HG03060 (cell line): ENCODE data around the gene HOXB5.

ENCODE experiments used
- ATAC-seq: cut with Tn5 transposase; IDR thresholded peaks from one replicate; pipeline ENCODE4 v1.9.1; 2021; ENCODE audit warnings: low read depth, moderate number of reproducible peaks; ENCODE audit not compliant: unreplicated experiment

Gene HOXB5

DNA sequence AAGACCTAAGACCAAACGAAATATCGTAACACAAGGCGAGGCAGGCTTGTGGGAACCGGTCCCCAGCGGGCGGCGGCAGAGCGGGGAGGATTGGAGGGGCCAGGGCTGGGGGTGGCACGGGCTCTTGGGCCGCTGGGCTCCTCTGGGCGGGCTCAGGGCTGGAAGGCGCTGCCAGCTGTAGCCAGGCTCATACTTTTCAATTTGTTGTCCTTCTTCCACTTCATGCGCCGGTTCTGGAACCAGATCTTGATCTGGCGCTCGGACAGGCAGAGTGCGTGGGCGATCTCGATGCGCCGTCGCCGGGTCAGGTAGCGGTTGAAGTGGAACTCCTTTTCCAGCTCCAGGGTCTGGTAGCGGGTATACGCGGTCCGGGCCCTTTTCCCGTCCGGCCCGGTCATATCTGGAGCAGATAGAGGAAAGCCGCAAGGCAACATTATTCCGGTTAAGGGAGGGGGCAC, 1.5 kb downstream of the HOXB5 start:
- no peak for ATAC-seq

DNA sequence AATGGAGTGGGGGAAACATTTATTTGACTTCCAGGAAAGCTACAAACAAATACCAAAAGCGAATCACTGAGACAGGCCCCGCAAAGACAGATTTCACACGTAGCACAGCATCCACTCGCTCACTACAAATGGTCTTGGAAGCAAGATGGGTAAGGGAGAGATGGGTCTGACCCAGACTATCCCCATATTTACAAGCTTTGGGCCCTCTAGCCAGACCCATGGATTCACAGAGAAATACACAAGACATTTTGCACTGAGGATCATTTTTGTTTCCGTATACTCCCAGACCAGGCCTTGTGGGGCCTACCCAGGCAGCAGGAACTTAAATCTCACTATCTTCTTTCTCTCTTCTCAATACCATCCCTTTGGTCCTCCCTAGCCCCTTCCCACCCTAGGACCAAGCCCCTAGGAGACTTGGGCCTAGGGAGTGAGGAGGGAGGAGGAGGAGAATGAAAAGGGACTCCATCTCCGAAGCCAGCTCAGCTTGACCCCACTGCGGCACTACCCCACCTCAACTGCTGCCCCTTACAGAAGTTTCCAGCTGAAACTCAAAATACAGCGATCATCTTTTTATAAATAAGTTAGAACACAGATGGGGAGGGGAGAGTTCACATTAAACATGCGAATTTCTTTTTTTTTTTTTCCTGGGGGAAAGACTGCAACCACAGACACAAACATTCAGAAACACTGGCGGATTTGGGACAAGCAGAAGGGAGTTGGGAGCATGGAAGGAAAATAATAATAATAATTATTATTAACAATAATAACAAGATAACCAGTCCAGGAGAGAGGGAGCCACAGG, 2.1 kb downstream of the HOXB5 start:
- no peak for ATAC-seq

DNA sequence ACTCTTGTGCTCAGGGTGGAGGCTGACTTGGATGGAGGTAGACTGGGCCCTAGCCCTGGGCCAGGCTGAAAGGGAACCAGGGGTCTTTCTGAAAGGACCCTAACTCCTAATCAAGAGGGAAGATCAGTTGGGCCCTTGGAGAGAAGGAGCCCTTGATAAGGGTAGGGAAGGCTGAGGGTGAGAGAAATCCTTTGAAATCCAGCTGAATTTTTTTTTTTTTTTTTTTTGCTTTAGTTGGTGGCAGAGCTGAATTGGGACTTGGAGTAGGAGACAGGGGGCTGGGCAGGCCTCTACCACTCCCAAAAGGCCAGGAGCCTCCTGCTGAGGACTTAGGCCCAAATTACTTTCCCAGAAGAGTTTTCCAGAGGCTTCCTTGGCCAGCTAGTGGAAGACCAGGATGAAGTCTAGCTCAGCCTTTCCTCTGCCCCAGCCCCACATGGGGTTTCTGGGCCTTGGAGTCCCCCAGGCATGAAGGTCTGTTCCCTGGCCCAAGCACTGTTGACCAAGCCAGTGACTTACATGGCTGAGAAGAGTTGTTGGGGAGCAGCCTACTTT, 2.9 kb downstream of the HOXB5 start:
- ATAC-seq: no peak

DNA sequence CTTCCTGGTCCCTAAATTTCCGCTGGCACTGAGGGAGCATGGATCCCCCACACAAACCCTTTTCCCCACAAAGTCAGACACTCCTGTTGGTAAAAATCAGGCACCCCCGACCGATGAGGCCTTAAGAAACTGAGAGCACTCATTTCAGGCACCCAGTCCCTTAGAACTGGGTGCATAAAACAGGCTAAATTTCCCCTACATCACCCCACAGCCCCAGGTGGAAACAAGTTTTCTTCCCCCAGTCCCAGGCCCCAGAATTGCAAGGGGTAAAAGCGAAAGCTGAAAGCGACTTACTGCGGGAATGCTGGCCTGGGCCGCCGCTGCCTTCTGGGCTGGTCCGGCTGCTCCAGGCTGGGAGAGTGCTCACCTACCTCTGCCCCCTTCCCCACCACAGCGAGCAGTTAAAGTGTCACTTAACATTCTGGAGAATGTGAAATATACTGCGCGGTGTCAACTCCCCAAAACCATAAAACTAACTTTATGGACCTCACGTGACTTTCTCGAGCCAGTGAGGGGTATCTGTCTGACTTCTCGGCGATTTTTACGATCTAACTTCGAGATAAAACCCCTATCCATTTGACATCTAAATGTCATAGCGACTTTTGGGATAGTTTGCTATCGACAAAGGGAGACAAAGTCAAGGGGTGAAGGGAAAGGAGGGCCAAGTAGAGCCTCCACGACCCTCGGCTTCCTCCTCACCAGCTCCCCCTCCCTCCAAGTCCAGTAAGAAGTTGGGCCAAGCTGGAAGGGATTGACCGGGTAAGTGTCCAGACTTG, 3.6 kb downstream of the HOXB5 start, which contains the start of gene HOXB3:
HOXB3 (minus strand) TSS at position 411 of the 776 bp plus-strand sequence. CDS start 37,767 bp downstream, outside the sequence.
- no peak for ATAC-seq

DNA sequence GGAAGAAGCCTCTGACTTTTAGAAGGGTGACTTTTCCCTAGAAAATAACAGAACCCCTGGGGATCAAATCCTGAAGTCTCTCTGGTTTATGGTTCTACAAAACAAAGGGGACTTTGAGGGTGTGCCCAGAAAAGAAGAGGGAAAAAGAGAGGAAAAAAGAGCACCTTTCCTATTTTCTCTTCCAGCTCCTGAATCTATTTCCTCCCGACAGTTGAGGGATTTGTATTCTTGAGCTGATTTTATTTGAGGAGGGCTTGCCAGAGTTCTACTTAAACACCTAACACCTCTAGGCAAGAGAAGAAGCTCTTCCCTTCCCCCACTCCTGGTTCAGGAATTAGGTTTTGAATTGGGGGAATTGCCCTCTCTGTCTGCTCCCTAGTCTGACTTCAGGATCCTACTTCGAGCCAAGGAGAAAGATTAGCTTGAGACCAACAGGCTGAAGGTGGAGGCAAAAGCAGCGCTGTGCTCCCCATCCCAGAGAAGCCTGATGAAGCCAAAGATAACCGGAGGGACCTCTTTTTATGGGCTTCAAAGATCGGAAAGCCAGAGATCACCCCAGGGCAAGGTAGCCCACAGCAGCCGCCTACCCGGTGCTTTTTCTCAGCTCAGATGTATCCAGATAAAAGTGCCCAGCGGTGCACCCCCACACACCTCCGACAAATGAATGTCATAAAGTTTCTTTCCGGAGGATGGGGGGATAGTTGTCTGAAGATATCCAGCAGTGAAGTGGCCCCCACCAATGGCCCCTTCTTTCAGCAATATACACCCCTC, 4.3 kb downstream of the HOXB5 start:
- ATAC-seq: no peak

DNA sequence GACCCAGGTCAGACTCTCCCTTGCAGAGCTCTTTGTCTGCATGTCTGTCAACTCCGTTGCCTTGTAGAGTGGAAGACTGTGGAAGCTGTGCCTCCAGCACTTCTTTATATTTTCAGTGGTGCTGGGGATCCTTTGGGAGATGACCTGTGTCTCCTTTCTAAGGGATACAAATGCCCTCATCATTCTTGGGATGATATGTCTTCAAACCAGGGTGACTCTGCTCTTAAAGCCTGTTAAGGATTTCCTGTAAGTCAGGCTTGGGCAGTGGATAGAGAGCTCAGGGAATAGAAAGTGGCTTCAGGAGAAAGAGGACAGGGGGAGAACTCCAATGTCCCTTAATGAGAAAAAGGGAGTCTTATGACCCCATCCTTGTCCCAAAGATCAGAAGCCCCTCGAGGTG, 5.1 kb downstream of the HOXB5 start:
- no peak for ATAC-seq

DNA sequence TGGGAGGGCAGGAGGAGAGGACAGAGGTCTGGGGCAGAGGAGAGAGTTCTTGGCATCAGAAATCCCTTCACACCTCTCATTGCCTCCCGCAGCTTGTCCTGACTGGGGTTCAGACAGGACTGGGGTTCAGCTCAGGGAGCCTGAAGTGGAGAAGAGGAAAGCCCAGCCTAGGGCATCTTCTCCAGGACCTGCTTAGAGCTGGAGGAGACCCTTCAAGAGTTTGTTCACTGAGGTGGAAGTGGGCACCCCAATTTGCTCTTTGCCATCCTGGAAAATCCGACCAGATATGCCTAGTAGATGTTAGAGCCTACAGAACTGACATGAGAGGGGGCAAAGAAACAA, 5.5 kb downstream of the HOXB5 start:
- ATAC-seq: no peak

DNA sequence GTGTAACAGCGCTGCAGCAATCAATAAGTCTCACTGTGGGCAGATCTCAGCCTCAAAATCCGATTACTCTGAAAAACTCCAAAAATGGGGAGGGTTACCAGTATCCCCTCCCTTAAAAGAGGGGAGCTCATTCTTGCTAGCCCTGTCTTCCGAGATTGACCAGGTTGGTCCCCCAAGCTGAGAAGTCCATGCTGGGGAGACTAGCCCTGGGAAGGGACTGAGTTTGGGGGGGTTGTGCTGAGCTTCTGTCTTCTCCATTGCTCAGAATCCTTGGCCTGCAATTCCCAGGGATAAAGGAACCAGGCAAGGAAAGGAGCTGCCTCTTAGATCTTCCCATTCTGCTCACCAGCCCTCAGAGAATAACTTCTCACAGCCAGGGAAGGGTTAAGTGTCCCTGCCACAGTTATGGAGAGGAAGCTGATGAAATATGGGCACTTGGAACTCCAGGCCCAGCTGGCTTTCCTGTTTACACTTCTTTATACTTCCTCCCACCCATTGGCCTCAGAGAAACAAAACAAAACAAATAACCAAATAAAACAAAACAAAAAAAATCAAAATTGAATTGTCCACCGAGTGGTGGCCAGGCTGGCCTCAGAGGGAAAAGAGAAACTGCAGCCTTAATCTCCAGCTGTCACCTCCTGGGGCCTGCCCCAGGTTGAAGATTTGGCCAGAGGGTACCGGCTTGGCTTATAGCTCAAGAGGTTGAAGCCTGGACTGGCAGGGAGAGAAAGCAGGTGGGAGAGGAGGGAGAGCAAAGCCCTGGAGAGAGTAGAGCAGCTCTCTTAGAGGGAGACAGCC, 6.1 kb downstream of the HOXB5 start:
- ATAC-seq: no peak

DNA sequence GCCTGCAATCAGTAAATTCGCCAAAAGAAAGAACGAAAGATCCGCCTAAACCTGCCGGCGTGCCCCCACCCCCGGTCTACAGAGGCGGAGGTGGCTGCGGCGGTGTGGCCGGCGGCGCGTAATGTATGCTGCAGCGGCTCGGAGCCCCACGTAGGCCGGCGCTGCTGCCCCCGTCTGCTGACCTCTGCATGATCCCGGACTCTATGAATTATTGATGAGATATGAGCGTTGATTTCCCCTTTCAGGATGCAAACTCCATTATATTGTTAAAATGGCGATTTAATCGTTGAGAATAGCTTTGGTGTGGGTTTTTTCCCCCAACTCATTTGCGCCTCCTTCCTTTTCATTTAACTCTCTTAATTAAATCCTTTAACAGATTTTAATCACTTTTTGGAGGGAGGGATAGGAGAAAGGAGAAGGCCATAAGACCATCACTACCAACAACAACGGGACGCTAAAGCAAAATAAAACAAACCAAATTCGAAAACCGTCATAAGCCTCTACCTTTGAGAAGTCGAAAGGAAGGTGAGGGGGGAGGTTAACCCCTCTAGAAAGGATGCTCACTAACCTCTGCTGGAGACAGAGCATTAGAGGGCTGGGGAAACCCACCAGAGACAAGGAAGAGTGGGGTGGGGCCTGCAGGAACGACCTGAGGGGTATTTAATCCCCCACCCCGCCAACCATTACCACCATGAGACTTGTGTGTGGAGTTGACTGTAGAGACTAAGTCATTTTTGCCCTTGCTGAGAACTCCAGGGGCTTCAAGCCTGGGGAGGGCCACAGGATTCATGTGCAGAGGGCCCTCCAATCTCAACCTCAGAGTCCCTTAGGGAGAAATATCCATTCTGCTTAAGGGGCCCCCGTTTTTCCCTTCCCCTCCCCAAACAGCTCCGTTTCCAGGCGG, 7.0 kb downstream of the HOXB5 start:
- ATAC-seq: no peak

DNA sequence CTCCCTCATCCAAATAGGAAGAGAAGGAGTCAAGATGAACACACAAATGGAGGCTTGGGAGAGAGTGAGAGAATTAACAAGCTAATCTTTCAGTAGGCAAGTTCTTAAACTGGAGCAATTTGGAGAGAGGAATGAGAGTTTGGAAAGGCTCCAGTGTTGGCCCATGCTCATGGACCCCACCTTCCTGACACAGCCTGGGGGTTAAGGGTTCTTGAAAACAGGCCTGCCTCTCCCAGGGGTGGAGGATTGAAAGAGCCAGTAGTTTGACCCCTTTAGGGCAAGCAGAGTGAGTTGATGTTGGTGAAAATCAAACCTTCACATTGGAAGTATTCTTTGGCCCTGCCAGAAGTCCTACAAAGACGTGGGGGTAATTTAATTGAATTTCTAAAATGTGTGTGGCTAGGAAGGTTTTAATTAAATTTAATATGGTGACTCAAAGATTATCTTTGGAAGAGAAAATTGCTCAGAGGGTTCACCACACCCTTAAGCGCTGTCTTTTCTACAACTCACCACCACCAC, 9.3 kb downstream of the HOXB5 start:
- ATAC-seq: no peak

DNA sequence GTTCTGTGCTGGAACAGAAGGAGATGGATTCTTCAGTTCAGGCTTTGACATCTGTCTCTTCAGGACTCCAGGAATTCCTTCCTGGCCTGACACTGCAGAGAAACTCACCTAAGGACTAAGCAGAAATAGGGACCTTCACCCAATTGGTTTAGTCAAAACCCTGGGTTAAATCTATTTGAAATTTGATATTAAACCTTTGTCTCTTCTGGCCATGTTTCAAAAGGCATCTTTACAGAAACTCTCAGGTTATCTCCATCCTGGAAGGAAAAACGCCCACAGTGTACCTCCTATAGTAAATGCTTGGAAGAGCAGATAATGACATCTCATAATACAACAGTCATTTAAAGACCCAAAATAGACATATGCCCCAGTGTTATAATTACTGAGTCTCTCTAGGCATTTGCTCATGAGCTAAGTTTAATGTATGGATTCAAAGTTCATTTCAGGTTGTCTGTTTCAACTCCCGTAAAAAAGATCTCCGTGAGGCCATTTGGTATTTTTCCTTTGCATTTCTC, 9.8 kb downstream of the HOXB5 start:
- no peak for ATAC-seq

DNA sequence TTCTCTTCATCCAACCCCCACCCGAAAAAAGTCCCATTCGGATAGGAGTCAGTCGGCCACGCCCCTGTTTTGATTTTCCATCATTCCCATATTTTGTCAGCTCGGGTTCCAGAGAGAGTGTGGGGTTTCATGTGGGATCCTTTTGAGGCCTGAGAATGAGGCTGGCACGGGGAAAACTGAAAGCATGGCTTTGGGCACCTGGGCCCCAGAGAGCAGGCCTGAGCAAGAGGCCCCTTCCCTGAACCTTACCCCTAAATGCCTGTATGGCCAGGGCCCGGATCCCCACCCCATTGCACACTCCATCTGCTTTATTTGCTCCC, 10.9 kb downstream of the HOXB5 start:
- no peak for ATAC-seq

DNA sequence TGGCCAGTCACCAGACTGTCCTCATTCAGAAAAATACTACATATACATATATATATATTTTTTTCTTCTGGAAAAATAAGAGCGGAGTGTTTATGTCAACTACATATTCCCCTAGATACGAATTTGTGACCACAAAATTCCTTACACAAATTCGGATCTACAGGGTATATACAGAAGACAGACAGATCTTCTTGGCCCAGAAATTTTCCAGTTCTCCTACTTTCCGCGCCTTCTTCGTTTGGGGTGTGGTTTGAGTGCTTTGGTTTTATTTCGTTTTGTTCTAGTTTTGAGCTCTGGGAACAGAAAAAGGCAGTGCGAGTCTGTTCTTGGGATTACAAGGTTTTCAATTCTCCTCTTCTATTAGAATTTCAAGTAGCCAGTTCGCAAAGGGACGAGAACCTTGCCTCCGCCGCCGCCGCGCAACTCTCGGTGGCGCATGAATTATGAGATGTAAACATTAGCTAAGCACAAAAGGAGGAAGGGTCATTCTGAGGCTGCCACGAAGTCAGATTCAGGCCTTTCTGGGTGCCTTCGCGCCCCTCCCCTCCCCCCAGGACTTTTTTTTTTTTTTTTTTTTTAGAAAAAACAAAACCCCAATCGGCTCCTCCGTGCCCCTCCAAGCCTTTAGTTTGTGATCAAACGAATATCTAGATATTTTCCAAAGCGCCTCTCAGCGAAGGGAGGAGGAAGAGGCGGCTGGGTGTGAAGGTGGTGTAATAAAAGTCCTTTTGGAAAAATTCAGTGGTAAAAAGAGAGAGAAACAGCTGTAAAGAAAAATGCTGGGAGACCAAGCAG, 13.6 kb downstream of the HOXB5 start:
- no peak for ATAC-seq

DNA sequence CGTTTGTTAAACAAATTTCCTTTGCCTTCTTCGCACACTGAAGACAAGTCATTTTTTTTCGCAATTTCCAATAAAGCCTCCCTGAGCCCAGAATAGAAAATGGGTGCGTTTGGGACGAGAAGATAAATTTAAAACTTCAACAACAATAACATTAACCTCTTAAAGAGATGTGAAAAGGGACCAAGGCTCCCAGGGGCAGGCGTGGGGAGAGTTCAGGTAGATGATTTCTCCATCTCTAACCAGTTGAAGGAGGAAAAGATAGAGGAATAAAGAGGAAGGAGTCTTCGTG, 14.2 kb downstream of the HOXB5 start:
- ATAC-seq: no peak

DNA sequence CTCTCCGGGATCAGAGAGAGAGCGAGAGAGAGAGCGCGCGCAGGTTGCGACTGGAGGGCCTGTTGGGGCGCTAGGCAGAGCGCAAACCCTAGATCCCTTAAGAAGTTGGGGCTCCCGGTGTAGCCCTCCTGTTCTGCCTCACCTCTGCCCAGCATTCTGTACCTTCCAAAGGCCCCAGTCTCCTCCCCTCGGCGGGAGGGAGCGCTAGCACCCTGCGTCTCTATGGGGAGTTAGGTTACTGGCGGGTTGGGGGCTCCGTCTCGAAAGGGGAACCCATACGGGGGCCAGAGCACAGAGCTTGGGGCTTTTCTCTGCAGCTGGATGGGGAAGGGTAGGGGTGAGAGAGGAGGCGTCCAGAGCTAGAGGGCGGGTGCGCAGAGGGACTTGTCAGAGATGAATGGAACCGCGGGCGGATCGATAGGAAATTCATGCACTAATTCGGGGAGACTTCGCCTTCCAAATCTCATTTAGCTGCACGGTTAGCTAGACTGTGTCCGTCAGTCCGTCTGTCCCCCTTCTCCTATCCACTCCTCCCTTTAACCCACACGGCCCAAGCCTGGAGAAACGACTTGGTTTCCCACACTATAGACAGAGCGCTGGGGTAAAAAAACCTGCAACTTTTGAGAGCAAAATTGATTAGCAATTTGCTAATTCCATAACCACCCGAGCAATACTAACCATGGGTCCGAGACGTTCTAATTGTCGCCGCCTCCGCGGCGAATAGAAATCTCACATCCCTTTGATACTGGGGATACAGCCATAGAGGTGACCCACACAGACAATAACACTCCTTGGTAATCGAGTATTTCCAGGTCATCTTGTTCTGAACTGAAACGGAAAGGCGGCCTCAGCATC, 14.7 kb downstream of the HOXB5 start:
- ATAC-seq: no peak

DNA sequence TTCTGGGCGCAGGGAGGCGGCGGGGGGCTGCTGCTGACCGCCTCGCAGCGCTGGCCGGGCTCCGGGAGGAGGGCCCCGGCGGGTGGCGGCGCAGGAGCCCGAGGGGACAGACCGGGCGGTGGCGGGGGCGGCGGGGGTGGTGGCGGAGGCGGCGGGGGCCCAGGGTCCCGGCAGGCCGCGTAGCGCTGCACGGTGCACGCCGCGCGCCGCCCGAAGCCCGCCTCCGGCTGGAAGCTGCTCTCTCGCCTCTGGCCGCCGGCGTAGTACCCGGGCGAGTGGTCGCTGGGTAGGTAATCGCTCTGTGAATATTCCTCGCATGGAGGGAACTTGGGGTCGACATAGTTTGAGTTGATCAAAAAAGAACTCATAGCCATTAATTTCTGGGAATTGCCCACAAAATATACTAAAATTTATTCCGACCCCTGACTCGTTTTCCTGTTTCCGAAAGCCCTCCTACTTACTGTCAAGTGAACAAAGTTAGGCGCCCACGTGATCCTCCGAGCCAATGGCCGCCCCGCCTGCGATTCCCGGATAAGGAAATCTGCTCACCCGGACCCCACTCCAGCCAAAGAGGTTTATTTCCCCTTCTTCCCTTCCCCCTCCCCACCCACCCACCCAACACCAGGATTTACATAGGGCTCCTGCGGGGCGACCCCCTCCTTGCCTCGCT, 15.5 kb downstream of the HOXB5 start, which contains the start of gene HOXB4:
HOXB4 (minus strand) TSS at position 405 of the 670 bp plus-strand sequence; CDS start at position 374, 31 bp downstream.
- no peak for ATAC-seq
